ENCODE measurements around the gene RPS21.

RPS21 gene

GRCh38 chr20:62420846-62421715 lies 34.2 kb downstream of the RPS21 start:
- Histone ChIP-seq H3K4me3 (replicated peaks; ENCODE audit: low read depth, low read length) (no peak overlapping the region), H3K27me3 (replicated peaks; ENCODE audit: control insufficient read depth, insufficient read depth, low read length) (no peaks in the 10 kb centered on the region; the same call in 1 of the 2 replicates), H3K36me3 (ENCODE audit: control insufficient read depth, insufficient read depth, low read length) (no peaks in the 10 kb centered on the region)
- DNase-seq (ENCODE audit: extremely low read depth, insufficient read length): no peak
- no peak for TF ChIP-seq CTCF (IDR thresholded peaks at IDR 0.05; ENCODE audit: insufficient read depth, low read length, poor library complexity, severe bottlenecking)

- Histone ChIP-seq H3K4me3 (replicated peaks; ENCODE audit: low read depth, low read length) (no peak overlapping the region), H3K27me3 (replicated peaks; ENCODE audit: control insufficient read depth, insufficient read depth, low read length) (no peaks in the 10 kb centered on the region; the same call in 1 of the 2 replicates), H3K36me3 (ENCODE audit: control insufficient read depth, insufficient read depth, low read length) (no peaks in the 10 kb centered on the region)
- no peak for DNase-seq (ENCODE audit: extremely low read depth, insufficient read length)
- no peak for TF ChIP-seq CTCF (IDR thresholded peaks at IDR 0.05; ENCODE audit: insufficient read depth, low read length, poor library complexity, severe bottlenecking)
Observed at GRCh38 chr20:62421716-62421990, 34.8 kb downstream of the RPS21 start.

DNA sequence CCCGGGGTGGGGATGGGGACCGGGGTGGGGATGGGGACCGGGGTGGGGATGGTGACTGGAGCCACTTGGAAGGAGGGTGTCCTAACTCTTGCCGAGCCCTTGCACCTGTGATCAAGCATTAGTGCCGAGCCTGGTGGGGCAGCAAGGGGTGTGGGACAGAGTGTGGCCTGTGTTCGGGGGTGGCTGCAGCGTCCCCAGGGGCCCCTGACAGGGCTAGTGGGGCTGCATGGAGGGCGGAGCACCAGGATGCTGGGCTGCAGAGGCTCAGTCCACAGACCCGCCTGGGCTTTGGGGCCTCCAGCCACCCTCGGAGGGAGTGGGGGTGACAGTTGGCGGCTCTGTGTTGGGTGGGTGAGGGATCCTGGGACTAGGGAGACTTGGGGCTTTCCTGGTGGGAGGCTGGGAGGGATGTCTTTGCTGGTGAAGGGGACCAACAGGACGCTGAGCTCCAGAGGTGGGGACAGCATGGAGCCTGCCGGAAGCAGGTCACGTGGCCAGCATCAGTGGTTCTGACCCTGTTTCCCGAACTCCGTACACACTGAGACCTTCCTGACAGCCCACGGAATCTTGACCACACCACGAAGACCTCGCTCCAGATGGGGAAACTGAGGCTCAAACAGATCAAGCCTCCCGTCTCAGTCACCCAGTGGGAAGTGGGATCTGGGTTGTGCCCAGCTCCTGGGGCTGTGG lies 35.9 kb downstream of the RPS21 start:
- Histone ChIP-seq H3K4me3 (replicated peaks; ENCODE audit: low read depth, low read length) (no peak overlapping the region), H3K27me3 (replicated peaks; ENCODE audit: control insufficient read depth, insufficient read depth, low read length) (no peaks in the 10 kb centered on the region; the same call in 1 of the 2 replicates), H3K36me3 (ENCODE audit: control insufficient read depth, insufficient read depth, low read length) (no peaks in the 10 kb centered on the region)
- no peak for TF ChIP-seq CTCF (IDR thresholded peaks at IDR 0.05; ENCODE audit: insufficient read depth, low read length, poor library complexity, severe bottlenecking)
- no peak for DNase-seq (ENCODE audit: extremely low read depth, insufficient read length)

GRCh38 chr20:62423326-62423706 lies 36.4 kb downstream of the RPS21 start:
- H3K36me3 ChIP-seq (ENCODE audit: control insufficient read depth, insufficient read depth, low read length): no peaks in the 10 kb centered on the region
- no peak for DNase-seq (ENCODE audit: extremely low read depth, insufficient read length)
- H3K4me3 ChIP-seq (replicated peaks; ENCODE audit: low read depth, low read length): no peak overlapping the region
- no peaks in the 10 kb centered on the region; the same call in 1 of the 2 replicates for H3K27me3 ChIP-seq (replicated peaks; ENCODE audit: control insufficient read depth, insufficient read depth, low read length)
- TF ChIP-seq CTCF (IDR thresholded peaks at IDR 0.05; ENCODE audit: insufficient read depth, low read length, poor library complexity, severe bottlenecking): no peak

DNA sequence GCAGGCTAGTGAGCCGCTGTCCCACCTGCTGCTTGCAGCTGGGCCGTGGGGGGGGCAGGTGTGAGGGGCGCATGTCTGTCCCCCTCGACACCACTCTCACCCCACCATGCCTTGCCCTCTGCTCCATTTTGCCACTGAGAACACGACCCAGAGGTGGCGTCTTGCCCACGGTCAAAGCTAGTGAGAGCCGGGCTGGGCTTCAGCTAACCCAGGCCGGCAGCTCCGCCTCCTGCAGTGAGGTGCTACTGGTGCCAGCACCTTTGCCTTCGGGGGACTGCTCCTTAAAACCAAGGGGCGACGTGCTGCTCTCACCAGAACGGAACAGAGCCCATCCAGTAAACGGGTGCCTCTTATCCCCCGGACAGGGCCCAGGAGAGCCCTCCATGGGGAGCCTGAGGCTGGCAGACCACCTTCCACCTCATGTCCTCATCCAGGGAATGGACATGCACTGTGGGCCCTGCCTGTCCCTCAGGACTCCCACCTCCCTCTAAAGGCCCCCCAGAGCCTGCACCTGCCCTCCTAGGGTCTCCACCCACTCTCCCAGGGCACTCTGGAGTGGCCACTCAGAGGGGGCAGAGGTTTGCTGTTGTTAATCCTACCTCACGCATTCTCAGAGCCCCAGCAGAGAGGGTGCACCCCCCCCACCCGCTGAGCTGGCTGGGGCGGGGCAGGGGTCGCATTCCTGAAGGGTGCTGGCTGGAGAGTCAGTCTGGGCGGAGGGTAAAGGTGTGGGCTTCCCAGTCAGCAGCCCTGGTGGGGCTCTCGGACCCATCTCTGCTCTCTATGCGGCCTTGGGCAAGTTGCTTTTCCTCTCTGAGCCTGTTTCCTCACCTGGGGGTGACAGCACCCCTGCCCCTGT lies 37.6 kb downstream of the RPS21 start:
- no peak for DNase-seq (ENCODE audit: extremely low read depth, insufficient read length)

More for the DNA sequence above, 37.6 kb downstream of the RPS21 start:
- Histone ChIP-seq H3K27me3 (replicated peaks; ENCODE audit: control insufficient read depth, insufficient read depth, low read length) (no peaks in the 10 kb centered on the region; the same call in 1 of the 2 replicates), H3K4me3 (replicated peaks; ENCODE audit: low read depth, low read length) (no peak overlapping the region), H3K36me3 (ENCODE audit: control insufficient read depth, insufficient read depth, low read length) (no peaks in the 10 kb centered on the region)
- no peak for TF ChIP-seq CTCF (IDR thresholded peaks at IDR 0.05; ENCODE audit: insufficient read depth, low read length, poor library complexity, severe bottlenecking)

Data from GM06990 (cell line).